ENCODE data around the gene CLDN11.

The CLDN11 gene

GRCh38 chr3:170429050-170429449, 10.4 kb downstream of the CLDN11 start:
- Histone ChIP-seq H3K9me3 (ENCODE audit: insufficient read depth, low read depth, low read length) (no peaks in the 10 kb centered on the region), H3K27me3 (ENCODE audit: insufficient read depth, low read length) (no peaks in the 10 kb centered on the region), H3K27ac (ENCODE audit: low read depth, low read length) (no peak overlapping the region), H3K4me3 (ENCODE audit: low read length) (no peak overlapping the region), H3K4me1 (ENCODE audit: insufficient read depth, low read length) (0 out of 2 replicates have a peak, but pooled peaks cover 6% of the 10 kb centered on the region), H3K36me3 (ENCODE audit: insufficient read depth, low read length) (no peaks in the 10 kb centered on the region), H3K9ac (ENCODE audit: low read depth, low read length) (no peak overlapping the region)
- 84% methylated on average over 1 of the region's 1 CpG for WGBS

- Histone ChIP-seq H3K36me3 (ENCODE audit: insufficient read depth, low read length) (no peaks in the 10 kb centered on the region), H3K9ac (ENCODE audit: low read depth, low read length) (no peak overlapping the region), H3K4me1 (ENCODE audit: insufficient read depth, low read length) (0 out of 2 replicates have a peak, but pooled peaks cover 6% of the 10 kb centered on the region), H3K4me3 (ENCODE audit: low read length) (no peak overlapping the region), H3K27me3 (ENCODE audit: insufficient read depth, low read length) (no peaks in the 10 kb centered on the region), H3K9me3 (ENCODE audit: insufficient read depth, low read depth, low read length) (no peaks in the 10 kb centered on the region), H3K27ac (ENCODE audit: low read depth, low read length) (no peak overlapping the region)
- 98% methylated on average over 3 of the region's 3 CpGs for WGBS
Observed at GRCh38 chr3:170431054-170431453, 12.4 kb downstream of the CLDN11 start.

DNA sequence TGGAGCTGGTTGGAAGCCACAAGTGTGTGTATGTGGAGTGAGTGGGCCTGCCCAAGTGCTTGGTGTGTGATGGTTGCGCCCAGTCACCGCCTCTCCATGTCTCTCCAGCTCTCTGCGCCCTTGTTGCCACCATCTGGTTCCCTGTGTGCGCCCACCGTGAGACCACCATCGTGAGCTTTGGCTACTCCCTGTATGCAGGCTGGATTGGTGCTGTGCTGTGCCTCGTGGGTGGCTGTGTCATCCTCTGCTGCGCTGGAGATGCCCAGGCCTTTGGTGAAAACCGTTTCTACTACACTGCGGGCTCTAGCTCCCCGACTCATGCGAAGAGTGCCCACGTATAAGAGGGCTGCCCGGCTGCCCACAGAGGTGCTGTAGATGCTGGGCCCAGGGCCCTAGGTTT, 13.7 kb downstream of the CLDN11 start:
- Histone ChIP-seq H3K36me3 (ENCODE audit: insufficient read depth, low read length) (no peaks in the 10 kb centered on the region), H3K9me3 (ENCODE audit: insufficient read depth, low read depth, low read length) (no peaks in the 10 kb centered on the region), H3K9ac (ENCODE audit: low read depth, low read length) (no peak overlapping the region), H3K4me1 (ENCODE audit: insufficient read depth, low read length) (0 out of 2 replicates have a peak, but pooled peaks cover 6% of the 10 kb centered on the region), H3K27me3 (ENCODE audit: insufficient read depth, low read length) (no peaks in the 10 kb centered on the region), H3K27ac (ENCODE audit: low read depth, low read length) (no peak overlapping the region), H3K4me3 (ENCODE audit: low read length) (no peak overlapping the region)
- 95% methylated on average over 14 of the region's 14 CpGs for WGBS

DNA sequence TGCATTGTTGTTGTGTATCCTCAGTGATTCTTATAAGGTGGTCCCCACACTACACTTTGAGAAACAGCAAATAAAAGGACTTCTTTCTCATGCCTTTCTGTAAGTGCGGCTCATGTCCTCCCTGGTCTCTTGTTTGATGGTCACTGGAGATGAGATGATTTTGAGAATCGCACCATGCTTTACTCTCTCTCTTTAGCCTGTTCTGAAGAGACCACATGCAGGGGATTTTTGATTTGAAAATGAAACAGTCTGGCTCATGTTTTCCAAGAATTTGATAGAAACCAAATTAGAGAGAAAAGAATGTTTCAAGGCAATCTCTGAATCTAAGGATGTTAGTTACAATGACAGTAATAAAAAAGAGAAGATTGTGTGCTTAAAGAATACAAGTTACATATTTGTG, 18.0 kb downstream of the CLDN11 start:
- no peak overlapping the region for H3K4me3 ChIP-seq (ENCODE audit: low read length)
- H3K27ac ChIP-seq (ENCODE audit: low read depth, low read length): no peak overlapping the region
- no peaks in the 10 kb centered on the region for H3K4me1 ChIP-seq (ENCODE audit: insufficient read depth, low read length)
- no peak overlapping the region for H3K9ac ChIP-seq (ENCODE audit: low read depth, low read length)
- H3K9me3 ChIP-seq (ENCODE audit: insufficient read depth, low read depth, low read length): no peaks in the 10 kb centered on the region
- WGBS: 100% methylated on average over 2 of the region's 2 CpGs
- H3K27me3 ChIP-seq (ENCODE audit: insufficient read depth, low read length): no peaks in the 10 kb centered on the region
- H3K36me3 ChIP-seq (ENCODE audit: insufficient read depth, low read length): no peaks in the 10 kb centered on the region

- 96% methylated on average over 4 of the region's 4 CpGs for WGBS
Observed at GRCh38 chr3:170437176-170437575, 18.5 kb downstream of the CLDN11 start.

GRCh38 chr3:170437696-170438407, 19.2 kb downstream of the CLDN11 start:
- H3K36me3 ChIP-seq (ENCODE audit: insufficient read depth, low read length): no peaks in the 10 kb centered on the region
- no peak overlapping the region for H3K4me3 ChIP-seq (ENCODE audit: low read length)
- H3K9me3 ChIP-seq (ENCODE audit: insufficient read depth, low read depth, low read length): no peaks in the 10 kb centered on the region
- 76% methylated on average over 10 of the region's 10 CpGs for WGBS
- no peak overlapping the region for H3K9ac ChIP-seq (ENCODE audit: low read depth, low read length)
- H3K27ac ChIP-seq (ENCODE audit: low read depth, low read length): no peak overlapping the region
- no peaks in the 10 kb centered on the region for H3K4me1 ChIP-seq (ENCODE audit: insufficient read depth, low read length)
- no peaks in the 10 kb centered on the region for H3K27me3 ChIP-seq (ENCODE audit: insufficient read depth, low read length)

More at GRCh38 chr3:170437176-170437575, 18.5 kb downstream of the CLDN11 start:
- Histone ChIP-seq H3K27me3 (ENCODE audit: insufficient read depth, low read length) (no peaks in the 10 kb centered on the region), H3K4me1 (ENCODE audit: insufficient read depth, low read length) (no peaks in the 10 kb centered on the region), H3K9ac (ENCODE audit: low read depth, low read length) (no peak overlapping the region), H3K4me3 (ENCODE audit: low read length) (no peak overlapping the region), H3K36me3 (ENCODE audit: insufficient read depth, low read length) (no peaks in the 10 kb centered on the region), H3K9me3 (ENCODE audit: insufficient read depth, low read depth, low read length) (no peaks in the 10 kb centered on the region), H3K27ac (ENCODE audit: low read depth, low read length) (no peak overlapping the region)

DNA sequence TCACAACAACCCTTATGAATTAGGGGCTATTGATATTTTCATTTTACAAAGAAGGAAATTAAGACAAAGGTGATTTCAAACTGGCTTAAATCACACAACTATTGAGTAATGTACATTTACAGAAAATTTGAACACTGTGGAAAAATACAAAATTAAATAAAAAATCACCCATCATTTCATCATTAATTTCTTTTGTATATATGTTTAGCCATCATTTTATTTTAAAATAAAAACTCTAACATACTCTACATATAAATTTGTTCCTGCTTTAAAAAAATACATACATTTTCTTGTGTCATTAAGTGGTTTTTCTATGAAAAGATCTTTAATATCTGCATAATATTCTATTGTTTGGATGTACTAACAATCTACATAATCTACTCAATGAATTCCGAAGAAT, 20.2 kb downstream of the CLDN11 start:
- no peaks in the 10 kb centered on the region for H3K9me3 ChIP-seq (ENCODE audit: insufficient read depth, low read depth, low read length)
- WGBS: no CpG with 5 or more reads among the region's 1 CpG

DNA sequence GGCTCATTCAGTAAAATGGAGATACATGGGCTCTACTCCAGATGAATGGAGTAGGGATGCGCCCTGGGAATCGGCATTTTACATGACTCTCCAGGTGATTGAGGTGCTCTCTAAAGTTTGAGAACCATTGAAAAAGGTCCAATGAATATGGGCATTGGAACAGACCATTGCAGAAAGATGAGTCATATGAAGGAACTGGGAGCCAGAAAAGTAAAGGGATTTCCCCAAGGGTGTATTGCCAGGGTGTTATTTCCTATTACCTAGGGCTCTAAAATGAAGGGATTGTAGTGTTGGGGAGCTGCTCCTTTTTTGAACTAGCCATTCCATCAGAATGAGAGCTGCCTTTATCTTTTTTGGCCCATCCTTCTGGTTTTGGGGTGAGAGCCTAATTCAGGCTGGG, 21.7 kb downstream of the CLDN11 start:
- no peaks in the 10 kb centered on the region for H3K27me3 ChIP-seq (ENCODE audit: insufficient read depth, low read length)
- 94% methylated on average over 2 of the region's 2 CpGs for WGBS

More for the DNA sequence above, 20.2 kb downstream of the CLDN11 start:
- H3K9ac ChIP-seq (ENCODE audit: low read depth, low read length): no peak overlapping the region
- no peaks in the 10 kb centered on the region for H3K4me1 ChIP-seq (ENCODE audit: insufficient read depth, low read length)
- H3K27me3 ChIP-seq (ENCODE audit: insufficient read depth, low read length): no peaks in the 10 kb centered on the region
- H3K27ac ChIP-seq (ENCODE audit: low read depth, low read length): no peak overlapping the region
- no peaks in the 10 kb centered on the region for H3K36me3 ChIP-seq (ENCODE audit: insufficient read depth, low read length)
- no peak overlapping the region for H3K4me3 ChIP-seq (ENCODE audit: low read length)

DNA sequence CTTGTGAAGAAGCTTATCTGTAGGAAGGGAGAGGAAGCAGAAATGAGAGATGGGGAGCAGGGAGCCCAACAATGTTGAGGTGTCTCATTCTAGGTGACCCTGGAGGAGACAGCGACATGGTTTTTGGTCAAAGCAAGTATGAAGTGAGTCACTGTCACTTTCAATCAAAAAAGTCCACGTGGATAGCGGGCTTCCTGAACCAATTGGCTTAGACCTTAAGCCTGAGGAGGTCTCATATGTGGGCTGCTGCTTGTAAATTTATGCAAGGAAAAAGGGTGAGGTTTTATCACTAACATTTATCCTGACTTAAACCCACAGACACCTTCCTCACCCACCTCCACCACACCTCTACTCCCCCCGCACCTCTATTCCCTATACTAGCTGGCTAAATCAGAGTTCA, 22.7 kb downstream of the CLDN11 start:
- Histone ChIP-seq H3K27me3 (ENCODE audit: insufficient read depth, low read length) (no peaks in the 10 kb centered on the region), H3K27ac (ENCODE audit: low read depth, low read length) (no peak overlapping the region), H3K36me3 (ENCODE audit: insufficient read depth, low read length) (no peaks in the 10 kb centered on the region), H3K9me3 (ENCODE audit: insufficient read depth, low read depth, low read length) (no peaks in the 10 kb centered on the region), H3K4me1 (ENCODE audit: insufficient read depth, low read length) (no peaks in the 10 kb centered on the region), H3K9ac (ENCODE audit: low read depth, low read length) (no peak overlapping the region), H3K4me3 (ENCODE audit: low read length) (no peak overlapping the region)
- 93% methylated on average over 4 of the region's 4 CpGs for WGBS

More for the DNA sequence above, 21.7 kb downstream of the CLDN11 start:
- Histone ChIP-seq H3K9me3 (ENCODE audit: insufficient read depth, low read depth, low read length) (no peaks in the 10 kb centered on the region), H3K9ac (ENCODE audit: low read depth, low read length) (no peak overlapping the region), H3K36me3 (ENCODE audit: insufficient read depth, low read length) (no peaks in the 10 kb centered on the region), H3K4me1 (ENCODE audit: insufficient read depth, low read length) (no peaks in the 10 kb centered on the region), H3K27ac (ENCODE audit: low read depth, low read length) (no peak overlapping the region), H3K4me3 (ENCODE audit: low read length) (no peak overlapping the region)

DNA sequence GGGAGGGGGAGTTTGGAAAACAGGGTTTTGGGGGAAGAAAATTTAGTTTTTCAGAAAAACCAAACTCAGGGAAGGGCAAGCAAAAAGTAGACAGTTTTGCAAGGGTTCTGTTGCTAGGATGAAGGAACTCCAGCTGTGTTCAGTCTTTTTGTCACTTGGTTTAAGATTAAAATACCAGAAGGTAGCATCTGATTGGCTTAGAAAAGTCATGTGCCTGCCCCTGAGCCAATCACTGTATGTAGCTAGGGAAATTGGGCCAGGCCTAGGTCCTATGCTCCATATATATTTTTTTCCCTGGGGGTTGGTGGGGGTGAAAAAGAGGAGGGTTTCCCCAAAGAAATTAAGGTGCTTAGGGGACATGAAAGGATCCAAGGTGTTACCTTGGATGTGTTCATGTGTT, 24.3 kb downstream of the CLDN11 start:
- Histone ChIP-seq H3K27me3 (ENCODE audit: insufficient read depth, low read length) (no peaks in the 10 kb centered on the region), H3K36me3 (ENCODE audit: insufficient read depth, low read length) (no peaks in the 10 kb centered on the region), H3K9ac (ENCODE audit: low read depth, low read length) (no peak overlapping the region), H3K27ac (ENCODE audit: low read depth, low read length) (no peak overlapping the region), H3K9me3 (ENCODE audit: insufficient read depth, low read depth, low read length) (no peaks in the 10 kb centered on the region), H3K4me1 (ENCODE audit: insufficient read depth, low read length) (no peaks in the 10 kb centered on the region), H3K4me3 (ENCODE audit: low read length) (no peak overlapping the region)

- Histone ChIP-seq H3K4me3 (ENCODE audit: low read length) (no peak overlapping the region), H3K36me3 (ENCODE audit: insufficient read depth, low read length) (no peaks in the 10 kb centered on the region), H3K4me1 (ENCODE audit: insufficient read depth, low read length) (no peaks in the 10 kb centered on the region), H3K27me3 (ENCODE audit: insufficient read depth, low read length) (no peaks in the 10 kb centered on the region), H3K27ac (ENCODE audit: low read depth, low read length) (no peak overlapping the region), H3K9ac (ENCODE audit: low read depth, low read length) (no peak overlapping the region), H3K9me3 (ENCODE audit: insufficient read depth, low read depth, low read length) (no peaks in the 10 kb centered on the region)
Observed at GRCh38 chr3:170443457-170443856, 24.8 kb downstream of the CLDN11 start.

- no peaks in the 10 kb centered on the region for H3K4me1 ChIP-seq (ENCODE audit: insufficient read depth, low read length)
- no peaks in the 10 kb centered on the region for H3K27me3 ChIP-seq (ENCODE audit: insufficient read depth, low read length)
- no peaks in the 10 kb centered on the region for H3K9me3 ChIP-seq (ENCODE audit: insufficient read depth, low read depth, low read length)
- no peaks in the 10 kb centered on the region for H3K36me3 ChIP-seq (ENCODE audit: insufficient read depth, low read length)
- H3K4me3 ChIP-seq (ENCODE audit: low read length): no peak overlapping the region
- H3K9ac ChIP-seq (ENCODE audit: low read depth, low read length): no peak overlapping the region
- H3K27ac ChIP-seq (ENCODE audit: low read depth, low read length): no peak overlapping the region
- 96% methylated on average over 3 of the region's 3 CpGs for WGBS
Observed at GRCh38 chr3:170448584-170448983, 29.9 kb downstream of the CLDN11 start.

Measured in HUES64 (cell line).